ENCODE measurements around the gene COL9A1.
A peak's percentile ranks its signal among the peaks of the same experiment; 100 is the strongest.

The COL9A1 gene

GRCh38 chr6:70285201-70285600, 17.7 kb downstream of the COL9A1 start:
- DNase-seq: no peak

GRCh38 chr6:70282919-70283461, 19.9 kb downstream of the COL9A1 start:
- DNase-seq: peak; percentile 6 to 15

GRCh38 chr6:70282312-70282918, 20.5 kb downstream of the COL9A1 start:
- peak; percentile 12 to 39 for DNase-seq

- no peak for DNase-seq
These were observed 21.0 kb downstream of the COL9A1 start for GRCh38 chr6:70281923-70282311.

GRCh38 chr6:70280400-70280853, 22.5 kb downstream of the COL9A1 start:
- no peak for DNase-seq

GRCh38 chr6:70277470-70277869, 25.4 kb downstream of the COL9A1 start:
- no peak for DNase-seq

GRCh38 chr6:70274338-70274737, 28.5 kb downstream of the COL9A1 start:
- no peak for DNase-seq

- DNase-seq: no peak
These were observed 30.8 kb downstream of the COL9A1 start for GRCh38 chr6:70272071-70272470.

GRCh38 chr6:70270287-70271005, 32.4 kb downstream of the COL9A1 start:
- no peak for DNase-seq

- no peak for DNase-seq
These were observed 36.7 kb downstream of the COL9A1 start for GRCh38 chr6:70266142-70266541.

- no peak for DNase-seq
These were observed 38.6 kb downstream of the COL9A1 start for GRCh38 chr6:70264306-70264705.

- DNase-seq: no peak
These were observed 44.4 kb downstream of the COL9A1 start for GRCh38 chr6:70258483-70258882.

- no peak for DNase-seq
These were observed 45.1 kb downstream of the COL9A1 start for GRCh38 chr6:70257768-70258273.

- no peak for DNase-seq
These were observed 48.1 kb downstream of the COL9A1 start for GRCh38 chr6:70254784-70255183.

- peak in 1 of 2 experiments; percentile 27 for DNase-seq
These were observed 49.0 kb downstream of the COL9A1 start for GRCh38 chr6:70253923-70254322.

GRCh38 chr6:70252604-70253003, 50.3 kb downstream of the COL9A1 start:
- DNase-seq: no peak

- no peak for DNase-seq
These were observed 56.8 kb downstream of the COL9A1 start for GRCh38 chr6:70246118-70246517.

- no peak for DNase-seq
These were observed 60.9 kb downstream of the COL9A1 start for GRCh38 chr6:70241991-70242420.

GRCh38 chr6:70241031-70241430, 61.9 kb downstream of the COL9A1 start:
- DNase-seq: no peak

- DNase-seq: no peak
These were observed 66.5 kb downstream of the COL9A1 start for GRCh38 chr6:70236343-70236742.

GRCh38 chr6:70234561-70235236, 68.2 kb downstream of the COL9A1 start:
- peak in 1 of 2 experiments; percentile 9 for DNase-seq

GRCh38 chr6:70231311-70231710, 71.6 kb downstream of the COL9A1 start:
- no peak for DNase-seq

- peak; percentile 46 to 76 for DNase-seq
These were observed 77.8 kb downstream of the COL9A1 start for GRCh38 chr6:70225055-70225454.

- no peak for DNase-seq
These were observed 80.5 kb downstream of the COL9A1 start for GRCh38 chr6:70222439-70222749.
